BE2C (cell line): ENCODE data around the gene SMAD3.

ENCODE experiments used
- DNase-seq: peaks from one replicate; pipeline ENCODE4 v3.0.0-alpha.2; 2020
- H3K27me3 ChIP-seq: fragments of 250-450 bp; sonication (Bioruptor Pico); 2 replicates; pipeline ENCODE4 v1.5.1; 2020; ENCODE audit warnings: mild to moderate bottlenecking
- H3K36me3 ChIP-seq: fragments of 250-450 bp; sonication (Bioruptor Pico); 2 replicates; pipeline ENCODE4 v1.5.1; 2020; ENCODE audit warnings: mild to moderate bottlenecking
- H3K4me1 ChIP-seq: fragments of 250-450 bp; sonication (Bioruptor Pico); 2 replicates; pipeline ENCODE4 v1.5.1; 2020
- H3K4me3 ChIP-seq: 2 replicates; pipeline ENCODE4 v1.5.1; 2011; ENCODE audit warnings: low read depth, low read length
- H3K9me3 ChIP-seq: fragments of 250-450 bp; sonication (Bioruptor Pico); 2 replicates; pipeline ENCODE4 v1.5.1; 2020
- CTCF ChIP-seq: IDR thresholded peaks from 2 replicates; pipeline ENCODE4 v1.5.1; 2012; ENCODE audit warnings: mild to moderate bottlenecking, low read depth, low read length

The SMAD3 gene

GRCh38 chr15:67186688-67187087 lies 121.3 kb downstream of the SMAD3 start:
- no peak for DNase-seq
- TF ChIP-seq CTCF = no peak
- Histone ChIP-seq H3K4me3 (no peak overlapping the region), H3K4me1 (peaks cover 3% of the 10 kb centered on the region; the same call in 1 of the 2 replicates), H3K9me3 (no peaks in the 10 kb centered on the region), H3K27me3 (no peaks in the 10 kb centered on the region), H3K36me3 (no peaks in the 10 kb centered on the region; the same call in 1 of the 2 replicates)

DNA sequence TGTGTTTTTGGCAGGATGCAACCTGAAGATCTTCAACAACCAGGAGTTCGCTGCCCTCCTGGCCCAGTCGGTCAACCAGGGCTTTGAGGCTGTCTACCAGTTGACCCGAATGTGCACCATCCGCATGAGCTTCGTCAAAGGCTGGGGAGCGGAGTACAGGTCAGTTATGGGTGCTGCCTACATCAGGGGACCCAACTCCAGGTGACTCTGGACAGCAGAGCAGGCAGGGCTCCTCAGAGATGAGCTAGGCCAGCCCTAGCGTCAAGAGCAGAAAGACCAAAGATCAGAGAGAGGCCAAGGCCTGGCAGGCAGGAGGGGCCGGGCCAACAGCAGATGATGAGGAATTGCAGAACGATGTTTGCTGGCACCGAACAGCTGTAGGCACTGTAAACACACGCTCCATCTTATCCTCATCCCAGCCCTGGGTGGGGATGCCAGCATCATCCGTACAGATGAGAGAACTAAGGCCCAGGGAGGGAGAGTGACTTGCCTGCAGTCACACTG lies 122.0 kb downstream of the SMAD3 start:
- H3K4me1 ChIP-seq = peaks cover 3% of the 10 kb centered on the region; the same call in 1 of the 2 replicates
- no peaks in the 10 kb centered on the region; the same call in 1 of the 2 replicates for H3K36me3 ChIP-seq
- H3K9me3 ChIP-seq = no peaks in the 10 kb centered on the region
- no peak for DNase-seq
- H3K27me3 ChIP-seq = no peaks in the 10 kb centered on the region
- no peak overlapping the region for H3K4me3 ChIP-seq
- TF ChIP-seq CTCF = no peak

DNA sequence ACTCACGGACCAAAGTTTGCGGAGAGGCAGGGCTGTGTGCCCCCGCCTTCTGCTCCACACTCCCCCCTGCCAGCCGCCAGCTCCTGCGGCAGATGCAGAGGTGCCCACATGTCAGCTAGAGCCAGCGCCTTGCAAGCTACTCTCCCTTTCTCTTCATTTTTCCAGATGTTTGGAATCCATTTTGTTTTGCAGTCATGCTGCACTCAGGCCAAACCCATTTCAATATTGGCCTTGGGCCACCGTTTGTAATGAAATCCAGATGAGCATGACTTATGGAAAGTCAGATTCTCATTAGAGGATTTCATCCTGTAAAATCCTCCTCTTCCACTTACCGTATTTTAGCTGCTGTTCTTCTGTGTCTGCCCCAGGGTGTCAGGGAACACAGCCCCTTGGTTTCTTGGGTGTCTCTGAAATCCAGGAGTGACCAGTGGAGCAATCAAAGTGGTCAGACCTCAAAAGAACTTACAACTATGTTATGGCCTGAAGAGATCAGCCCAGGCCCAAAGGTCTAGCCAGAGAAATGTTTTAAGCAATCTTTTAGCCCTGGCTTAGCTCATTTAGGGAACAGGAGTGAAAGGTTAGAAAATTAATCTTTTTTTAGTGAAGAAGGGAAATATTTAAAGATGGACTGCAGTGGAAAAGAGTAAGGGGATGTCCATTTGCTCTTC lies 123.3 kb downstream of the SMAD3 start:
- Histone ChIP-seq H3K4me1 (peaks cover 3% of the 10 kb centered on the region; the same call in 1 of the 2 replicates), H3K36me3 (no peaks in the 10 kb centered on the region; the same call in 1 of the 2 replicates), H3K4me3 (no peak overlapping the region), H3K27me3 (no peaks in the 10 kb centered on the region), H3K9me3 (no peaks in the 10 kb centered on the region)
- TF ChIP-seq CTCF = no peak
- peak; percentile 48 for DNase-seq

DNA sequence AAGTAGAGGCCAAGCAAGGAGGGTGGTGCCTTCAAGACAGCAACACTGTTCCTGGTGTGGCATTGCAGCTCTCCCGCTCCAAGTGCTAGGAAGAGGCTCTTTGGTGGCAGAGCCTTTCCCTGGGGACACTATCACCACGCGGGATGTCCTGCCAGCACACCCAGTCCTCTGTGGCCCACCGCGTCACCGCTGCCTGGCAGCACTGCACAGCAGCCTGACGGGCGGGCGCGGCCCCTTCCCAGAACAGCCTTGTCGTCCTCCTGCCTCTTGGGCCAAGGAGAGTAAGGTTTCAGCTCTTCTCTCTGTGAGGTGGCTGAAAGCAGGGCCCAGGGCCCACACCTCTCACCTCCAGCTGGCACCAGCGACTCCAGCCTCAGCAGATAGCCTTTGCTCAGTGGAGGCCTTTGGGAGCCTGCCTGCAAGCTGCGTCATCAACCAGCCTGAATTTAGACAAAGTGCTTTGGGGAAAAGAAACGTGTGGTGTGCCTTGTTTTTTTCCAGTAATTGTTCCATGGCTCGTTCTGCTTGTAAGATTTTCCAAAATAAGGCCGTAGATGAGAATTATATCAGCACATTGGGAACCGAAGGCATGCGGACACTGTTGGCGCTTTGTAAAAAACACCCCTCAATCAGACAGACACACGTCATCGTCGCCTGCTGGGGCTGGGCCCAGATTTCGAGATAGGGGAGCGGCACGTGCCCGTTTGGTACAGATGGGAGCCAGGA lies 124.1 kb downstream of the SMAD3 start:
- Histone ChIP-seq H3K9me3 (no peaks in the 10 kb centered on the region), H3K4me1 (peaks cover 3% of the 10 kb centered on the region; the same call in 1 of the 2 replicates), H3K4me3 (no peak overlapping the region), H3K36me3 (no peaks in the 10 kb centered on the region; the same call in 1 of the 2 replicates), H3K27me3 (no peaks in the 10 kb centered on the region)
- DNase-seq = no peak
- no peak for TF ChIP-seq CTCF

DNA sequence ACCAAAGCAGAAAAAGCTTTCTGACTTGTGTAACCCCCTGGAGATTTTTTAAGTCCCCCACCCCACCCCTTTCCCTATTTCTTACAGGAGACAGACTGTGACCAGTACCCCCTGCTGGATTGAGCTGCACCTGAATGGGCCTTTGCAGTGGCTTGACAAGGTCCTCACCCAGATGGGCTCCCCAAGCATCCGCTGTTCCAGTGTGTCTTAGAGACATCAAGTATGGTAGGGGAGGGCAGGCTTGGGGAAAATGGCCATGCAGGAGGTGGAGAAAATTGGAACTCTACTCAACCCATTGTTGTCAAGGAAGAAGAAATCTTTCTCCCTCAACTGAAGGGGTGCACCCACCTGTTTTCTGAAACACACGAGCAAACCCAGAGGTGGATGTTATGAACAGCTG lies 124.9 kb downstream of the SMAD3 start:
- Histone ChIP-seq H3K36me3 (no peaks in the 10 kb centered on the region; the same call in 1 of the 2 replicates), H3K4me1 (peaks cover 3% of the 10 kb centered on the region; the same call in 1 of the 2 replicates), H3K9me3 (no peaks in the 10 kb centered on the region), H3K4me3 (no peak overlapping the region), H3K27me3 (no peaks in the 10 kb centered on the region)
- no peak for DNase-seq
- no peak for TF ChIP-seq CTCF

GRCh38 chr15:67190813-67191212 lies 125.4 kb downstream of the SMAD3 start:
- Histone ChIP-seq H3K9me3 (no peaks in the 10 kb centered on the region), H3K36me3 (no peaks in the 10 kb centered on the region; the same call in 1 of the 2 replicates), H3K27me3 (no peaks in the 10 kb centered on the region), H3K4me3 (no peak overlapping the region), H3K4me1 (peaks cover 3% of the 10 kb centered on the region; the same call in 1 of the 2 replicates)
- TF ChIP-seq CTCF = no peak
- DNase-seq = no peak
